GM13977 (cell line): ENCODE measurements around the gene DNAJA3.
A peak's percentile ranks its signal among the peaks of the same experiment; 100 is the strongest.

Experiments used
- DNase-seq: peaks from one replicate; pipeline ENCODE4 v3.0.0; 2012; ENCODE audit warnings: low spot score
- in situ Hi-C: fragments of 300-500 bp; cut with MboI; formaldehyde crosslinking; loops from one replicate; pipeline ENCODE4 v1.12.0; 2022; ENCODE audit warnings: low sequenced_read_pairs, low pct_unique_long_range_greater_than_20kb, mixed read lengths, inconsistent platforms; ENCODE audit not compliant: unreplicated experiment
- TF ChIP-seq, protein P1 (sequence below): IDR thresholded peaks from 2 replicates; pipeline ENCODE4 v1.5.1; 2012; ENCODE audit warnings: mild to moderate bottlenecking, control low read depth; ENCODE audit not compliant: insufficient read depth; ENCODE audit errors: extremely low read depth, missing control alignments

Gene DNAJA3

GRCh38 chr16:4403133-4403949, 22.3 kb upstream of the DNAJA3 start:
- no peak for DNase-seq
- in situ Hi-C loops, result no loop called here
- TF ChIP-seq, protein P1, sequence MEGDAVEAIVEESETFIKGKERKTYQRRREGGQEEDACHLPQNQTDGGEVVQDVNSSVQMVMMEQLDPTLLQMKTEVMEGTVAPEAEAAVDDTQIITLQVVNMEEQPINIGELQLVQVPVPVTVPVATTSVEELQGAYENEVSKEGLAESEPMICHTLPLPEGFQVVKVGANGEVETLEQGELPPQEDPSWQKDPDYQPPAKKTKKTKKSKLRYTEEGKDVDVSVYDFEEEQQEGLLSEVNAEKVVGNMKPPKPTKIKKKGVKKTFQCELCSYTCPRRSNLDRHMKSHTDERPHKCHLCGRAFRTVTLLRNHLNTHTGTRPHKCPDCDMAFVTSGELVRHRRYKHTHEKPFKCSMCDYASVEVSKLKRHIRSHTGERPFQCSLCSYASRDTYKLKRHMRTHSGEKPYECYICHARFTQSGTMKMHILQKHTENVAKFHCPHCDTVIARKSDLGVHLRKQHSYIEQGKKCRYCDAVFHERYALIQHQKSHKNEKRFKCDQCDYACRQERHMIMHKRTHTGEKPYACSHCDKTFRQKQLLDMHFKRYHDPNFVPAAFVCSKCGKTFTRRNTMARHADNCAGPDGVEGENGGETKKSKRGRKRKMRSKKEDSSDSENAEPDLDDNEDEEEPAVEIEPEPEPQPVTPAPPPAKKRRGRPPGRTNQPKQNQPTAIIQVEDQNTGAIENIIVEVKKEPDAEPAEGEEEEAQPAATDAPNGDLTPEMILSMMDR, result peak; percentile 13

GRCh38 chr16:4404247-4404966, 21.3 kb upstream of the DNAJA3 start:
- TF ChIP-seq, protein P1, result peak; percentile 53
- in situ Hi-C loops, result no loop called here
- DNase-seq, result no peak

- in situ Hi-C loops, result no loop called here
- no peak for DNase-seq
- TF ChIP-seq, protein P1, result peak; percentile 0
Observed at GRCh38 chr16:4404967-4405696, 20.5 kb upstream of the DNAJA3 start.

DNA sequence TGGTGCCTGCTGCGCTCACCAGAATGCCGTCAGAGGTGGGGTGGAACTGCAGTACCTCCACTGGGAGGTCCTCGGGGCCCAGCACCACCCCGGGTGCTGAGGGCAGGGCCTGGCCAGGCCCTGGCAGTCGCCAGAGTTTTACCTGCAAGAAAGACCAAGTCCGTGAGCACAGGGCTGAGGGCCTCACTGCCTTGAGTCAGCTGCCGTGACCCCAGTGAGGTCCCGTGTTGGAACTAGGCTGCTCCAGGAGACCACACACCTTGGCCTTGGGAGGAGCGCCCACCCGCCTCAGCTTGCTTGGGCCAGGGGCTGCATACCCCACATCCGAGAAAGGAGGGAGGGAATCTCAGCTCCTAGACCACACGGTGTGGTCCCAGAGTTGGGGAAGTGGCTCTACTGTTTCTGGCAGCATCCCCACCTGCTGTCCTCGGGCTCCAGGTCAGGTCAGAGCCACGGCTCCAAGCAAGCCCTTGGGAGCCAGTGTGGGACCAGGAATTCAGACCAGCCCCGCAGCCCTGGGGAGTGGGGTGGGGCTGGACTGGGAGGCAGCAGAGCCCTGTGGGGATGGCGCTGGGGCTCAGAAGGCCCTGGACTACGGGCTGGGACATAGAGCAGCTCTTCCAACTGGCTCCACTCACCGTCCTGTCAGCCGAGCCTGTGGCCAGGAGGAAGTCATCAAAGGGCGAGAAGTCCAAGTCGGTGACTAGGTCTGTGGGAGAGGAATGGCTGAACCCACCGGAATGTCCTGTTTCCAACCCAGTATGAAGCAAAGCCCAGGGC, 17.9 kb upstream of the DNAJA3 start:
- in situ Hi-C loops, result no loop called here
- TF ChIP-seq, protein P1, result no peak
- DNase-seq, result no peak

DNA sequence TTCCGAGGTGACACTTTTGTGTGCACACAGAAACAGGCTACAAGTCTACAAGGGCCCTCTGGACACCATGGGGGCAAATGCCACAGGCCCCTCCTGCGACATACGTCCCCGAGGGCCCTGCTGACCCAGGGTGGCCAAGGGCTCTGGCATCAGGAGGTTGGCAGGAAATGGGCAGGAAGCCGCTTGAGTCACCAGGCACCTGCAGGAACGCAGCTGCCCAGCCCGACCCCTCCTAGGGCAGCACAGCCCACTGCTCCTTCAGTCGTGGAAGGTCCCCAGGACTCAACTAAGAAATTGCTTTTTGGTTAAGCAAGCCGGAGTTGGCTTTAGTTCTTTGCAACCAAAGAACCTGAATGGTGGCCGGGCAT, 17.4 kb upstream of the DNAJA3 start:
- DNase-seq, result no peak
- in situ Hi-C loops, result no loop called here
- TF ChIP-seq, protein P1, result no peak
